ENCODE results near the gene TMED5.

The TMED5 gene

GRCh38 chr1:93151474-93151873 is 28.7 kb downstream of the TMED5 start:
- H3K36me3 ChIP-seq (ENCODE audit: control insufficient read depth, insufficient read depth, low read length): no peaks in the 10 kb centered on the region; the same call in 1 of the 2 replicates

GRCh38 chr1:93150729-93151128 is 29.5 kb downstream of the TMED5 start:
- Histone ChIP-seq H3K36me3 (ENCODE audit: control insufficient read depth, insufficient read depth, low read length) (no peaks in the 10 kb centered on the region; the same call in 1 of the 2 replicates), H3K4me3 (ENCODE audit: low read length) (no peak overlapping the region), H3K27me3 (ENCODE audit: control insufficient read depth, insufficient read depth, low read length) (no peaks in the 10 kb centered on the region), H3K4me1 (ENCODE audit: control insufficient read depth, insufficient read depth, low read length) (no peaks in the 10 kb centered on the region), H3K27ac (ENCODE audit: low read length) (no peak overlapping the region), H3K9me3 (ENCODE audit: control insufficient read depth, insufficient read depth, low read length) (no peaks in the 10 kb centered on the region)
- WGBS (ENCODE audit: insufficient coverage, insufficient read length): no CpG with 5 or more reads among the region's 1 CpG
- DNase-seq (ENCODE audit: low read depth, low spot score): no peak

More at GRCh38 chr1:93151474-93151873, 28.7 kb downstream of the TMED5 start:
- Histone ChIP-seq H3K9me3 (ENCODE audit: control insufficient read depth, insufficient read depth, low read length) (no peaks in the 10 kb centered on the region), H3K27ac (ENCODE audit: low read length) (no peak overlapping the region), H3K4me1 (ENCODE audit: control insufficient read depth, insufficient read depth, low read length) (no peaks in the 10 kb centered on the region), H3K27me3 (ENCODE audit: control insufficient read depth, insufficient read depth, low read length) (no peaks in the 10 kb centered on the region), H3K4me3 (ENCODE audit: low read length) (no peak overlapping the region)
- no peak for DNase-seq (ENCODE audit: low read depth, low spot score)

- Histone ChIP-seq H3K27ac (ENCODE audit: low read length) (no peak overlapping the region), H3K27me3 (ENCODE audit: control insufficient read depth, insufficient read depth, low read length) (no peaks in the 10 kb centered on the region), H3K4me1 (ENCODE audit: control insufficient read depth, insufficient read depth, low read length) (no peaks in the 10 kb centered on the region), H3K36me3 (ENCODE audit: control insufficient read depth, insufficient read depth, low read length) (no peaks in the 10 kb centered on the region; the same call in 1 of the 2 replicates), H3K9me3 (ENCODE audit: control insufficient read depth, insufficient read depth, low read length) (no peaks in the 10 kb centered on the region), H3K4me3 (ENCODE audit: low read length) (no peak overlapping the region)
- no peak for DNase-seq (ENCODE audit: low read depth, low spot score)
- no CpG with 5 or more reads among the region's 7 CpGs for WGBS (ENCODE audit: insufficient coverage, insufficient read length)
Measured at GRCh38 chr1:93148001-93148400, 32.2 kb downstream of the TMED5 start.

DNA sequence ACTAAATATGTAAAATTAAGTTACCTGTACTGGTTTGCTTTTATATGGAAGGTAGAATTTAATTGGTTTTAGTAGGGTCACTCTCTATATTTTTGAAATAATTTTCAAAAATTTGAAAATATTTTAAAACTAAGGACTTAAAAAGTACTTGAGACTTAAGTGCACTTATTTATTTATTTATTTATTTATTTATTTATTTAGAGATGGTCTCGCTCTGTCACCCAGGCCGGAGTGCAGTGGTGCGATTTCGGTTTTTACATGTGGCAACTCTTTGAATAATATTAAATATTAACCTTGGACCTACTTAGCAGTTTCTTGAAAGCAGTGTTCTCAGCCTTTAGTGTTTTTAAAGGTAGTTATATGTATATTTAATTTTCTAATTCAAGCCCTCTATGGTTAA is 36.4 kb downstream of the TMED5 start:
- Histone ChIP-seq H3K4me1 (ENCODE audit: control insufficient read depth, insufficient read depth, low read length) (no peaks in the 10 kb centered on the region), H3K4me3 (ENCODE audit: low read length) (no peak overlapping the region), H3K36me3 (ENCODE audit: control insufficient read depth, insufficient read depth, low read length) (no peaks in the 10 kb centered on the region), H3K9me3 (ENCODE audit: control insufficient read depth, insufficient read depth, low read length) (no peaks in the 10 kb centered on the region), H3K27ac (ENCODE audit: low read length) (no peak overlapping the region), H3K27me3 (ENCODE audit: control insufficient read depth, insufficient read depth, low read length) (no peaks in the 10 kb centered on the region)
- no CpG with 5 or more reads among the region's 4 CpGs for WGBS (ENCODE audit: insufficient coverage, insufficient read length)
- no peak for DNase-seq (ENCODE audit: low read depth, low spot score)

- Histone ChIP-seq H3K27ac (ENCODE audit: low read length) (no peak overlapping the region), H3K27me3 (ENCODE audit: control insufficient read depth, insufficient read depth, low read length) (no peaks in the 10 kb centered on the region), H3K36me3 (ENCODE audit: control insufficient read depth, insufficient read depth, low read length) (no peaks in the 10 kb centered on the region), H3K9me3 (ENCODE audit: control insufficient read depth, insufficient read depth, low read length) (no peaks in the 10 kb centered on the region), H3K4me1 (ENCODE audit: control insufficient read depth, insufficient read depth, low read length) (no peaks in the 10 kb centered on the region), H3K4me3 (ENCODE audit: low read length) (no peak overlapping the region)
- no CpG with 5 or more reads among the region's 1 CpG for WGBS (ENCODE audit: insufficient coverage, insufficient read length)
- no peak for DNase-seq (ENCODE audit: low read depth, low spot score)
Measured at GRCh38 chr1:93143136-93143535, 37.1 kb downstream of the TMED5 start.

DNA sequence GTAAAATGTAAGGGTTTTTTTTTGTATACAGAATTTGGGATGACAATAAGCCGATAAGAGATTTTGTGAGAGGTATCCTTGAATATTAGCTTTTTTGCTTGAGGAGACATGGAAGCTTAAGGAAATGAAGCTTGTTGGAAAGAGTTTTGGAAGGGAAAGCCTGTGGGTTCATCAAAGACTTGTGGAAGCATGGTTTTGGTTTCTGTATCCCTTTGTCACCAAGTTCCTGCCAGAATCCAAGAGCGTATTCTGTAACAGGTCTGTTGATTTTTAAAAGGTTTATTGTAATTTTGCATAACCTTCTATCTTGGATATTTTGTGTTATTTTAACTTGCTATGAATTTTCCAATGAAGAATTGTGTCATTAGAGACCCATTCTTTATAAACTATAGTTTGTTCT is 38.1 kb downstream of the TMED5 start:
- DNase-seq (ENCODE audit: low read depth, low spot score): no peak
- no peaks in the 10 kb centered on the region for H3K4me1 ChIP-seq (ENCODE audit: control insufficient read depth, insufficient read depth, low read length)
- no peak overlapping the region for H3K27ac ChIP-seq (ENCODE audit: low read length)
- no peaks in the 10 kb centered on the region for H3K27me3 ChIP-seq (ENCODE audit: control insufficient read depth, insufficient read depth, low read length)
- WGBS (ENCODE audit: insufficient coverage, insufficient read length): 100% methylated on average over 1 of the region's 2 CpGs
- no peaks in the 10 kb centered on the region; the same call in 1 of the 2 replicates for H3K36me3 ChIP-seq (ENCODE audit: control insufficient read depth, insufficient read depth, low read length)
- no peak overlapping the region for H3K4me3 ChIP-seq (ENCODE audit: low read length)
- H3K9me3 ChIP-seq (ENCODE audit: control insufficient read depth, insufficient read depth, low read length): no peaks in the 10 kb centered on the region

GRCh38 chr1:93140106-93140505 is 40.1 kb downstream of the TMED5 start:
- no CpG with 5 or more reads among the region's 1 CpG for WGBS (ENCODE audit: insufficient coverage, insufficient read length)
- Histone ChIP-seq H3K36me3 (ENCODE audit: control insufficient read depth, insufficient read depth, low read length) (peaks cover 8% of the 10 kb centered on the region; the same call in 1 of the 2 replicates), H3K9me3 (ENCODE audit: control insufficient read depth, insufficient read depth, low read length) (no peaks in the 10 kb centered on the region), H3K4me1 (ENCODE audit: control insufficient read depth, insufficient read depth, low read length) (no peaks in the 10 kb centered on the region), H3K27ac (ENCODE audit: low read length) (no peak overlapping the region), H3K4me3 (ENCODE audit: low read length) (no peak overlapping the region), H3K27me3 (ENCODE audit: control insufficient read depth, insufficient read depth, low read length) (no peaks in the 10 kb centered on the region)
- DNase-seq (ENCODE audit: low read depth, low spot score): no peak

DNA sequence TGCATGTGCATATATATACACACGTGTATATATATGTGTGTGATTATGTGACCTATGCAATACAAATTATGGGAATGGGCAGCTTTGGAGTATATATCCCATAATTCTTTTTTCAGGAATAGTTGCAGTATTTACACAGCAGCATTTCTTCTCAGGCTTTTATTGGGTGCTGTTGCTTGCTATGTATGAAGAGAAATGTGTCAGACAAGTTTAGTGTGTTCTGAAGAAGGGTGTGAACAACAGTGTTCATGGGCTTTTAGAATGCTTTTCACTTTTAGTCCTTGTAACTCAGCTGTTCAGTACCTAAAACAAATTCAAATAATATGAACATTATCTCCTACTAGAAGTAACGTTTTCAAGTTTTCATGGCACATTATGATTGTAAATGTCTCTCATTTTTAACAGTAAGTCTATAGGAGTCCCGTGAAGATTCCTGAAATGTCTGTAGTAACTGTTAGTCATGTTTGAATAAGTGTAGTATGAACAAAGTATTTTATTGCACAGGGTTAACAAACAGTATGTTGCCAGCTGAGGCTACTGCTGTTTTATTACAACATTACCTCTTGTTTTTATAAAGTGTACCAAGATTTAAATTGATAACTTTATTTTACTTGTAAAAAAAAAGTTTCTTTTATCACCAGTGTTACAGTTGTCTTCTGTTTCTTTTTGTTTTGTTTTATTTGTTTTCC is 42.5 kb downstream of the TMED5 start:
- peaks cover 8% of the 10 kb centered on the region; the same call in 1 of the 2 replicates for H3K36me3 ChIP-seq (ENCODE audit: control insufficient read depth, insufficient read depth, low read length)
- H3K4me1 ChIP-seq (ENCODE audit: control insufficient read depth, insufficient read depth, low read length): no peaks in the 10 kb centered on the region
- no peaks in the 10 kb centered on the region for H3K27me3 ChIP-seq (ENCODE audit: control insufficient read depth, insufficient read depth, low read length)
- DNase-seq (ENCODE audit: low read depth, low spot score): no peak
- no peak overlapping the region for H3K4me3 ChIP-seq (ENCODE audit: low read length)
- no CpG with 5 or more reads among the region's 3 CpGs for WGBS (ENCODE audit: insufficient coverage, insufficient read length)
- H3K9me3 ChIP-seq (ENCODE audit: control insufficient read depth, insufficient read depth, low read length): no peaks in the 10 kb centered on the region
- no peak overlapping the region for H3K27ac ChIP-seq (ENCODE audit: low read length)

DNA sequence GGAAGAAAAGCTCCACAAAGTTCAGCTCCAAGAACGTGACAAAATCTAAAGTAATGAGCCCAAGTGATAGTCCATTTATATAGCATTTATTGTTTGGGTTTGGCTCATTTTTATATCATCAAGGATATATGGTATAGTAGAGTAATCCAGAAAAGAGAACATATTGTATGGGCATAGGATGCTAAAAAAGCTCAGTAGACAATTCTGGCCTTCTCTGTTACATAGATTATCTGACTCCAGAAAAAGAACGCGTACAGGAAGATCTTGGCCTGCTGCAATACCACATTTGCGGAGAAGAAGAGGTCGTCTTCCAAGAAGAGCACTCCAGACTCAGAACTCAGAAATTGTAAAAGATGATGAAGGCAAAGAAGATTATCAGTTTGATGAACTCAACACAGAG is 43.8 kb downstream of the TMED5 start:
- H3K27me3 ChIP-seq (ENCODE audit: control insufficient read depth, insufficient read depth, low read length): no peaks in the 10 kb centered on the region
- peaks cover 8% of the 10 kb centered on the region; the same call in 1 of the 2 replicates for H3K36me3 ChIP-seq (ENCODE audit: control insufficient read depth, insufficient read depth, low read length)
- no peaks in the 10 kb centered on the region for H3K4me1 ChIP-seq (ENCODE audit: control insufficient read depth, insufficient read depth, low read length)
- no peak for DNase-seq (ENCODE audit: low read depth, low spot score)
- H3K9me3 ChIP-seq (ENCODE audit: control insufficient read depth, insufficient read depth, low read length): no peaks in the 10 kb centered on the region
- H3K27ac ChIP-seq (ENCODE audit: low read length): no peak overlapping the region
- H3K4me3 ChIP-seq (ENCODE audit: low read length): no peak overlapping the region
- no CpG with 5 or more reads among the region's 5 CpGs for WGBS (ENCODE audit: insufficient coverage, insufficient read length)

GRCh38 chr1:93132638-93133037 is 47.6 kb downstream of the TMED5 start:
- H3K36me3 ChIP-seq (ENCODE audit: control insufficient read depth, insufficient read depth, low read length): peaks cover 8% of the 10 kb centered on the region; the same call in 1 of the 2 replicates

GRCh38 chr1:93129507-93130099 is 50.6 kb downstream of the TMED5 start:
- no peak for DNase-seq (ENCODE audit: low read depth, low spot score)
- H3K4me3 ChIP-seq (ENCODE audit: low read length): no peak overlapping the region
- no peak overlapping the region for H3K27ac ChIP-seq (ENCODE audit: low read length)
- H3K27me3 ChIP-seq (ENCODE audit: control insufficient read depth, insufficient read depth, low read length): no peaks in the 10 kb centered on the region
- H3K36me3 ChIP-seq (ENCODE audit: control insufficient read depth, insufficient read depth, low read length): no peaks in the 10 kb centered on the region
- H3K9me3 ChIP-seq (ENCODE audit: control insufficient read depth, insufficient read depth, low read length): no peaks in the 10 kb centered on the region
- H3K4me1 ChIP-seq (ENCODE audit: control insufficient read depth, insufficient read depth, low read length): no peaks in the 10 kb centered on the region; the same call in 1 of the 2 replicates

More at GRCh38 chr1:93132638-93133037, 47.6 kb downstream of the TMED5 start:
- no peak for DNase-seq (ENCODE audit: low read depth, low spot score)
- no peaks in the 10 kb centered on the region for H3K27me3 ChIP-seq (ENCODE audit: control insufficient read depth, insufficient read depth, low read length)
- H3K9me3 ChIP-seq (ENCODE audit: control insufficient read depth, insufficient read depth, low read length): no peaks in the 10 kb centered on the region
- H3K4me1 ChIP-seq (ENCODE audit: control insufficient read depth, insufficient read depth, low read length): no peaks in the 10 kb centered on the region
- H3K27ac ChIP-seq (ENCODE audit: low read length): no peak overlapping the region
- H3K4me3 ChIP-seq (ENCODE audit: low read length): no peak overlapping the region

Data from iPS DF 6.9 (cell line).